ENCODE results near the gene MAP2K5. TPM values are rescaled to one million over a fixed set of nuclear protein-coding genes. Genes with fewer than 3 reads are reported as not detected.

MAP2K5 gene
- total RNA-seq, 2 experiments from 2014 or later, result 15.4 to 20.6 TPM

DNA sequence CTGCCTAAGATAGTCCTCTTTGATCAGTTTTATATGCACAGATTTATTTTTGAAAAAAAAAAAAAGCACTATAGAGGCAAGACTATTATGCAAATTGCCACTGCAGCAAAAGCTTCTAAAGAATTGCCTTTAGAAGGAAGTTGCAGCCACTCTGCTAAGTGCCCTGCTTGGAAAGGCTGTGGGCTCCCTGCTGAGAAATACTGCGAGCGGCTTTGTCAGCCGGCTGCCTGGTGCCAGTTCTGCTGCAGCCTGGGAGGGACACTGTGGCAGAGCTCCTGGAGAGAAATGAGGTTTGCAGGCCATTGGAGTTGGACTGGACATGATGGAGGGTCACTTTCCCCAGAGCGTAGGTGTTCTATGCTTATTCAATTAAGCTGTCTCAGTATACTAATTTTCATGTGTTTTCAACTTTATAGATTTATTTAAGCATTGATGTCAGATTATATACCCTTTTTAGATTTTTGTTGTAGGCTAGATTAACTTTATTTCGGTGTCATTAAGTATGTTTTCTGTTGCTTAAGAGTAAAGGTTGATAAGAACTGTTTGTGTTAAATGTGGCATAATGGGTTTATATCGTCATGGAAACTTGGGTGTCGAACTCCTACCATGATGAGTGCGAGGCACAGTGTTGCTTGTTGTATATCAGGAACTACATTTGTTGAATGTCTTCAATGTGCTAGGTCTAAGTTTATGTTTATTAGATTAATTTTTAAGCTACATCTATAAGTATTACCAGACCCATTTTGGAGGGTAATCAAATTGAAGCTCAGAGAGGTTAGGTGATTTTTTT, 6.6 kb downstream of the MAP2K5 start:
- Mint-ChIP-seq H3K36me3 (ENCODE audit: low read depth) (peaks cover 6% of the 10 kb centered on the region), H3K9me3 (no peaks in the 10 kb centered on the region), H3K27ac (no peak overlapping the region), H3K27me3 (ENCODE audit: low read depth) (no peaks in the 10 kb centered on the region), H3K4me3 (no peak overlapping the region), H3K4me1 (ENCODE audit: low read depth) (peaks cover 22% of the 10 kb centered on the region)
- intact Hi-C loops (cut with micrococcal nuclease), result loop anchor here (10.0 kb wide), 1 partner anchor 506 kb away; the partner anchor contains the start of gene PIAS1
- CTCF ChIA-PET, result interaction anchor here (0.5 kb wide), 1 partner anchor 1625 kb away, joined by 3 read pairs; no protein-coding TSS in a partner anchor
- DNase-seq, result no peak

DNA sequence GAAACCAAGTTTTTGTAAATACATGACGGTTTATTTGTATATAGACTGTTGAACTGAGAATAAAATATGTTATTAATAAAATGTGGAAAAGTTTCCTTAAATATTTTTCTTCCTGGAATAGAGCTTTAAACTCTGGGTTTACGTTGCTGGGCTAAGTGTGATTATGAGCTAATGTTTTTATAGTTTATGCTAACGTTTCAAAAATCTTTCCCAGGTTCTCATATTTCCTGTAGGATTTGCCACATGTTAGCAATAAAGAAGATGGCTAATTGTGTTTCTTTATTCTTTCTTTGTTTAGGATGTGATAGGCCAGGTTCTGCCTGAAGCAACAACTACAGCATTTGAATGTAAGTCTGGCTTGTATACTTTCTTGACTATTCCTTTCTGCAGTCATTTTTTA, 7.2 kb downstream of the MAP2K5 start:
- intact Hi-C loops (cut with micrococcal nuclease), result loop anchor here (10.0 kb wide), 1 partner anchor 505 kb away; the partner anchor contains the start of gene PIAS1
- CTCF ChIA-PET, result no interaction called here

DNA sequence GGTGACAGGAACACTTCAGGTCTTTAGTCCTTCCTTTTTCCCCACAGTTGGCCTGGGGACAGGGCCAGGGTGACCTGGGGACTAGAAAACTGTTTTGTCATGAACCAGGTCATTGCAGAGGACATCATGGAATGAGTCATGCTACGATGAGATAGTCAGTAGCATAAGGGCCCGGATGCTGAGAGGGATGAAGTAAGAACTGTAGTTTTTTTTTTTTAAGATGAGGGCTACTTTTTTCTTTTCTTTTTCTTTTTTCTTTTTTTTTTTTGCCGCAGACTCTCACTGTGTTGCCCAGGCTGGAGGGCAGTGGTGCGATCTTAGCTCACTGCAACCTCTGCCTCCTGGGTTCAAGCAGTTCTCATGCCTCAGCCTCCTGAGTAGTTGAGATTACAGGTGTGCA, 8.0 kb downstream of the MAP2K5 start:
- H3K9me3 Mint-ChIP-seq, result no peaks in the 10 kb centered on the region
- CTCF ChIA-PET, result interaction anchor here (0.6 kb wide), 1 partner anchor 286 kb away, joined by 3 read pairs; no protein-coding TSS in a partner anchor
- no peak overlapping the region for H3K27ac Mint-ChIP-seq
- no peak for DNase-seq
- peaks cover 12% of the 10 kb centered on the region for H3K4me1 Mint-ChIP-seq (ENCODE audit: low read depth)
- H3K4me3 Mint-ChIP-seq, result no peak overlapping the region
- H3K36me3 Mint-ChIP-seq (ENCODE audit: low read depth), result peaks cover 11% of the 10 kb centered on the region
- H3K27me3 Mint-ChIP-seq (ENCODE audit: low read depth), result no peaks in the 10 kb centered on the region
- intact Hi-C loops (cut with micrococcal nuclease), result no loop called here

More for the DNA sequence above, 7.2 kb downstream of the MAP2K5 start:
- peaks cover 7% of the 10 kb centered on the region for H3K36me3 Mint-ChIP-seq (ENCODE audit: low read depth)
- H3K4me1 Mint-ChIP-seq (ENCODE audit: low read depth), result peaks cover 15% of the 10 kb centered on the region
- no peak overlapping the region for H3K27ac Mint-ChIP-seq
- DNase-seq, result no peak
- no peaks in the 10 kb centered on the region for H3K9me3 Mint-ChIP-seq
- no peaks in the 10 kb centered on the region for H3K27me3 Mint-ChIP-seq (ENCODE audit: low read depth)
- H3K4me3 Mint-ChIP-seq, result no peak overlapping the region

DNA sequence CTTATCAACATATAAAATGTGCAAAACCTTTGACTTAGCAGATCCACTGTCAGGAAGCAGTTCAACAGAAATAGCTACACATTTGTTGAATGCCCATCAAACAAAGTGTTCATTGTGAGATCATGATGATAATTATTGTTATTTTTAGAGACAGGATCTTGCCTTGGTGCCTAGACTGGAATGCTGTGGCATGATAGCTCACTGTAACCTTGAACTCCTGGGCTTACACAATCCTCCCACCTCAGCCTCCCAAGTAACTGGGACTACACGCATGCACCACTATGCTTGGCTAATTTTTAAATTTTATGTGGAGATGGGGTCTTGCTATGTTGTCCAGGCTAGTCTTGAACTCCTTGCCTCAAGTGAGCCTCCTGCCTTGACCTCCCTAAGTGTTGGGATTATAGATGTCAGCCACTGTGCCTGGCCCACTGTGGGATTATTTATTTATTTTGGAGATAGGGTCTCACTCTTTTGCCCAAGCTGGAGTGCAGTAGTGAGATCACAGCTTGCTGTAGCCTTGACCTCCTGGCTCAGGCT, 8.8 kb downstream of the MAP2K5 start:
- Mint-ChIP-seq H3K27ac (no peak overlapping the region), H3K4me1 (ENCODE audit: low read depth) (peaks cover 12% of the 10 kb centered on the region), H3K36me3 (ENCODE audit: low read depth) (peaks cover 13% of the 10 kb centered on the region), H3K9me3 (no peaks in the 10 kb centered on the region), H3K4me3 (no peak overlapping the region), H3K27me3 (ENCODE audit: low read depth) (no peaks in the 10 kb centered on the region)
- no peak for DNase-seq
- CTCF ChIA-PET, result no interaction called here
- intact Hi-C loops (cut with micrococcal nuclease), result no loop called here

DNA sequence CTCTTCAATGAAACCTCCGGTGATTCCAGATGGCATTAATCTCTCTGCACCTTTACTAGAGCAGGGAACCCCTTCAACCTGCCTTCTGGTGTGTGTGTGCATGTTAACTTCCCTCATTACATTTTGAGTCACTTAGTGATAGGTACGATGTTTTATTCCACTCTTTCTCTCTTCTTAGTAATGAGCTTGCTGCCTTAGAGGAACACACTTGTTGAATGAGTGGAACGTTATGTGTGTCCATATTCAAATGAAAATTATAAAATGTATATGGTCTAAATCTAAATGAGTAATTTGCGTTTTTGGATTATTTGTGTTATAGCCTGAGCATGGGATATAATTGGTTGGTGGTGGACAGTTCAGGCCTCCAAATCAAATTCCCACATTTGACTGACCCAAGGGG, 12.1 kb downstream of the MAP2K5 start:
- peaks cover 27% of the 10 kb centered on the region for H3K36me3 Mint-ChIP-seq (ENCODE audit: low read depth)
- no peak overlapping the region for H3K27ac Mint-ChIP-seq
- CTCF ChIA-PET, result no interaction called here
- H3K4me1 Mint-ChIP-seq (ENCODE audit: low read depth), result peaks cover 3% of the 10 kb centered on the region
- DNase-seq, result no peak
- no peaks in the 10 kb centered on the region for H3K27me3 Mint-ChIP-seq (ENCODE audit: low read depth)
- intact Hi-C loops (cut with micrococcal nuclease), result no loop called here
- H3K4me3 Mint-ChIP-seq, result no peak overlapping the region
- H3K9me3 Mint-ChIP-seq, result no peaks in the 10 kb centered on the region

DNA sequence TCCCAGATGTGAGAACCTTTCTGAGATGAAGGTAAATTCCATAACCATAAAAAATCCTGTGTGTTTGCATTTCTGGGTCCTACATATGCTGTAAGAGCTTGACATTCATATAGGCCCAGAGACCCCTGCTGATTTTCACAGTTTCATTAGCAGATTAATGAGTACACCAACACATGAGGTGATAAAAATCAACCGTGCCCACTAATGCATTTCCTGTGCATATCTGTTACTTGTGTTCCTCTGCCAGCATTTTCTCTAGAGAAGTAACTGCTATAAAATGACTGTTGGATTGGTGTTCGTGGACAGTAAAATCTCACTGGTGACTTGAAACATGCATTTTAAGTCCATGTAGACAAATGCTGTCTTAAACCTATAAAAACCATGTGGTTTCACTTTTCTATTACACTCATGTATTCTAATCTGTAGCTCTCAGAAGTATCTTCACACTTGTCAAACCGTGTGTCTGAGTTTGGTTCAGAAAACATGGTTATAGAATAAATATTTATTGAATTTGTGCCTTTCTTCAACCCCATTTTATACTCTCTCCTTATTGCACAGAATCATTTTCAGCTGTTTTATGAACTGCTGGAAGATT, 14.6 kb downstream of the MAP2K5 start:
- Mint-ChIP-seq H3K4me3 (no peak overlapping the region), H3K27me3 (ENCODE audit: low read depth) (no peaks in the 10 kb centered on the region), H3K9me3 (no peaks in the 10 kb centered on the region), H3K27ac (no peak overlapping the region), H3K36me3 (ENCODE audit: low read depth) (peaks cover 24% of the 10 kb centered on the region), H3K4me1 (ENCODE audit: low read depth) (peaks cover 3% of the 10 kb centered on the region)
- CTCF ChIA-PET, result interaction anchor here (0.7 kb wide), 1 partner anchor 291 kb away, joined by 3 read pairs; no protein-coding TSS in a partner anchor
- intact Hi-C loops (cut with micrococcal nuclease), result no loop called here
- no peak for DNase-seq

DNA sequence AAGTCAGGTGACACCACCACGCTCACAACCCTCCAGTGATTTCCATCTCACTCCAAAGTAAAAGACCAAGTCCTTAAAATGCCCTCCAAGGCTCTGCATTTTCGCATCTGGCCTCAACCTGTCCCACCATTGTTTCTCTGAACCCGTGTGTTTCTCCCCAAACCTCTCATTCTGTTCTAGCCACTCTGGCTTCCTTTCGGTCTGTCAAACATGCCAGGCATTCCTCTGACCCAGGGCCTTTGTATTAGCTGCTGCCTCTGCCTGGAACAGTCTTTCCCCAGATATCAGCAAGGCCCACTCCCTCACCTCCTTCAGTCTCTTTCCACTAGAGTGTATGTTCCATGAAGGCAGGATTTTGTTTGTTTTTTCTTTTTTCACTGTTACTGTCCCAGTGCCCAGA, 16.0 kb downstream of the MAP2K5 start:
- H3K27ac Mint-ChIP-seq, result no peak overlapping the region
- intact Hi-C loops (cut with micrococcal nuclease), result no loop called here
- CTCF ChIA-PET, result no interaction called here
- H3K27me3 Mint-ChIP-seq (ENCODE audit: low read depth), result no peaks in the 10 kb centered on the region
- no peak for DNase-seq
- H3K9me3 Mint-ChIP-seq, result no peaks in the 10 kb centered on the region
- H3K4me1 Mint-ChIP-seq (ENCODE audit: low read depth), result peaks cover 3% of the 10 kb centered on the region
- peaks cover 24% of the 10 kb centered on the region for H3K36me3 Mint-ChIP-seq (ENCODE audit: low read depth)
- no peak overlapping the region for H3K4me3 Mint-ChIP-seq

DNA sequence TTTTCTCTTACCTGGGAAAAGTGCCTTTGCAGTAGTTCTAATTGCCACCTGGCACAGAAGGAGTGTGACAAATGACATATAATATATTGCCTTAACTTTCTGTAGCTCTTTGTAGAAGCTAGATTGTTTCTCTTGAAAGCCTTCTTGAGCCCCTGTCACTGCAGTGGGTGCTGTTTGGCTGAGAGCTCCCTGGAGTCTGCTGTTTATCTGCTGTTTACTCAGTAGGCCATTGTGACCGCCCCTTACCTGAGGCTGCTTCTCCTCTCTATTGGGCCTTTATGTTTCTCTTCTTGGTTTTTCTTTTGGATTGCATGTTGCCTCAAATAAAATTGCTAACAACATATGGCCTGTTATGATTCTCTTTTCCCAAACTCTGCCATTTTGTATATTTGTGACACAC, 16.7 kb downstream of the MAP2K5 start:
- no peak overlapping the region for H3K27ac Mint-ChIP-seq
- no peaks in the 10 kb centered on the region for H3K9me3 Mint-ChIP-seq
- H3K36me3 Mint-ChIP-seq (ENCODE audit: low read depth), result peaks cover 24% of the 10 kb centered on the region
- H3K4me1 Mint-ChIP-seq (ENCODE audit: low read depth), result peaks cover 5% of the 10 kb centered on the region
- H3K27me3 Mint-ChIP-seq (ENCODE audit: low read depth), result no peaks in the 10 kb centered on the region
- CTCF ChIA-PET, result no interaction called here
- H3K4me3 Mint-ChIP-seq, result no peak overlapping the region
- intact Hi-C loops (cut with micrococcal nuclease), result no loop called here
- DNase-seq, result no peak

DNA sequence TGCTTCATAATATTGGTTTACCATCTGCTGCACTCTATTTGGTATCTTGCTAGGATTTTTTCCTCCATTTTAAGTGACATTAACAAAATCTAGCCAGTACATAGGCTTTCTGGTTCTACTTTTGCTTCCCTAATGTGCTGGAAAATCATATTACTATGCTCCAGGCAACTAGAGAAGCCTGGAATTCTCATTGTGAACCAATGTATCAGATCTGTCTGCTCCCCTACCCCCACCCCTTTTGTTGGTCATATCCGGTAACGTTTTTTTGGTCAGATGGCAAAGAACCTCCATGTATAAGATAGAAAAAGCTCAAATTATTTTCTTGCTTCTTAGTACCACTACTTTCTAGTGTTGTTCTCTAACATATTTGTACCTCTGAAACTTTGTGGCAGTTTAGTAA, 17.1 kb downstream of the MAP2K5 start:
- CTCF ChIA-PET, result no interaction called here
- no peak for DNase-seq
- Mint-ChIP-seq H3K36me3 (ENCODE audit: low read depth) (peaks cover 24% of the 10 kb centered on the region), H3K9me3 (no peaks in the 10 kb centered on the region), H3K27me3 (ENCODE audit: low read depth) (no peaks in the 10 kb centered on the region), H3K4me1 (ENCODE audit: low read depth) (peaks cover 9% of the 10 kb centered on the region), H3K27ac (no peak overlapping the region), H3K4me3 (no peak overlapping the region)
- intact Hi-C loops (cut with micrococcal nuclease), result no loop called here

DNA sequence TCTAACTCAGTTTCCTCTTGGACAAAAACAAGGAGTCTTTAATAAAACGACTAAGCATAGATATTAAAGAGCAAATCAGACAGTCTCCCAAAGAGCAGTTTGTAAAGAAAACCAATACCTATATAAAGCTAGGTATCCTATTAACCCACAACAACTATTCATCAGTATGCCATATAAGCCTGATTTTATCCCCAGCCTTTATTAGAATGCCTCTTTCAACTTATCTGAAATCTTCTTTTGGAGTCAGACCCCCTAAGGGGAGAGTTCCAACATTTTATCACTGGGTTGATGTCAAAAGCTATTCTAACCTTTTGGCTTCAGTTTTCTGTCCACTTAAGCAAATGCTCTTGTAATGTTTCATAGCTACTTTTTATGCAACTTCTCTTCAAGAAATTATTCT, 17.8 kb downstream of the MAP2K5 start:
- no peak overlapping the region for H3K4me3 Mint-ChIP-seq
- CTCF ChIA-PET, result no interaction called here
- no peaks in the 10 kb centered on the region for H3K27me3 Mint-ChIP-seq (ENCODE audit: low read depth)
- intact Hi-C loops (cut with micrococcal nuclease), result no loop called here
- peaks cover 12% of the 10 kb centered on the region for H3K4me1 Mint-ChIP-seq (ENCODE audit: low read depth)
- H3K27ac Mint-ChIP-seq, result no peak overlapping the region
- peaks cover 20% of the 10 kb centered on the region for H3K36me3 Mint-ChIP-seq (ENCODE audit: low read depth)
- no peak for DNase-seq
- no peaks in the 10 kb centered on the region for H3K9me3 Mint-ChIP-seq

DNA sequence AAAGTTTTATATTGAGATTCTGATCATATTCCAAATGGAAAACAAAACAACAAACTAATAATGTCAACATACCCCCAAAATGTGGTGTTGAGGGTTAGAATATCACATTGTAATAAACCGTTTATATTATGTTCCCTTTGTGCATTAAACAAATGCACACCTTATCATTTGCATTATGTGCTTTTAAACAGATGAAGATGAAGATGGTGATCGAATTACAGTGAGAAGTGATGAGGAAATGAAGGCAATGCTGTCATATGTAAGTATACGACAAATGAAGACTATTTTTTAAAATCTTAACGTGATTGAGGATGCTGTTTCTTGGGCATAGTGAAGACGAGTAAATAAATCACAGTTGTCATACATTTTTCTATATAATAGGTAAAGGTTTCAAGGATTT, 20.6 kb downstream of the MAP2K5 start:
- H3K4me3 Mint-ChIP-seq, result no peak overlapping the region
- H3K27me3 Mint-ChIP-seq (ENCODE audit: low read depth), result no peaks in the 10 kb centered on the region
- peaks cover 13% of the 10 kb centered on the region for H3K36me3 Mint-ChIP-seq (ENCODE audit: low read depth)
- CTCF ChIA-PET, result no interaction called here
- DNase-seq, result no peak
- H3K27ac Mint-ChIP-seq, result no peak overlapping the region
- H3K9me3 Mint-ChIP-seq, result no peaks in the 10 kb centered on the region
- intact Hi-C loops (cut with micrococcal nuclease), result no loop called here
- peaks cover 12% of the 10 kb centered on the region for H3K4me1 Mint-ChIP-seq (ENCODE audit: low read depth)

DNA sequence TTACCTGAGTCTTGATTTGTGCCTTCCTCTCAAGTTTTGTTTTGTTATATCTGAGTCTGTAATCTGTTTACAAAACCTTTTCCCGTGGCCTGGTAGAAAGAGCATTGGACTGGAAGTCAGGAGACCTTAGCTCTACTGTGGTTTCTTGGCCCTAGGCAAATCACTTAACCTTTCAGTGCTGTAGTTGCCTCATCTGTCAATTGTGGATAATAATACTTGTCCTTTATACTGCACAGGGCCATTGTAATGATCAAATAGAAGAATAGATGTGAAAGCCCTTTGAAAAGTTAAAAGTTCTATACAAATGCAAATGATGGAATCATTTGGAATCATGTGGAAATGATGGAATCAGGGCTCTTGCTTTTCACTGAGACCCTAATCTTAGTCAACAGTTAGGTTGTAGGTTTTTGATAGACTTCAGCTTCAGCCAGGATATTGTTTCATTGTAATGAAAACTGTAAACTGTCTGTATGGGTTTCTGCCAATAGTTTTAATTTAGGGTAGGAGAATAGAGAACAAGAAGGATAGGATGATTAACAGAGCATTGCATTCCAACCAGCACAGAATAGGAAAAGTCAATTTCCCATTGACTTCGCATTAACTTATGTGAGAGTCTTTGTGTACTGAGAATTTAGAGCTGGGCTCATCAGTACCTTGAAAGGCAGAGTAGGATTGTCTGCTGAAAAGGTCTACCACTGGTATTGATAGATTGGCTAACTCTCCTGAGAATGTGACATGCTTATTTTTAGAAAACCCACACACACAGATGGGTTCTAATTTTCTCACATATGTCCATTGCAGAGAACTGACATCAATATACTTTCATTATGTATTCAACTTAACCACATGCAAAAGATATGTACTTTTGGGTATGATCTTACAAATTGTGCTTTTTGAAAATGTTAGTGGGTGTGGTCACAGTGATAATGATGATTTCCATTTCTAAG, 21.8 kb downstream of the MAP2K5 start:
- peaks cover 9% of the 10 kb centered on the region for H3K36me3 Mint-ChIP-seq (ENCODE audit: low read depth)
- DNase-seq, result no peak
- H3K4me3 Mint-ChIP-seq, result no peak overlapping the region
- no peaks in the 10 kb centered on the region for H3K9me3 Mint-ChIP-seq
- CTCF ChIA-PET, result no interaction called here
- no peaks in the 10 kb centered on the region for H3K27me3 Mint-ChIP-seq (ENCODE audit: low read depth)
- H3K27ac Mint-ChIP-seq, result no peak overlapping the region
- intact Hi-C loops (cut with micrococcal nuclease), result no loop called here
- H3K4me1 Mint-ChIP-seq (ENCODE audit: low read depth), result peaks cover 12% of the 10 kb centered on the region

Measured in activated naive CD4-positive, alpha-beta T cell treated with anti-CD3 and anti-CD28 coated beads for 36 hours (primary cell).